Upper lobe of left lung (tissue), 6 donors: Measurements from ENCODE around the gene FRMPD2. TPM values are rescaled to one million over a fixed set of nuclear protein-coding genes. Genes with fewer than 3 reads are reported as not detected.

Experiments
- ATAC-seq, 2 donors: fragments of 200-7000 bp; cut with Tn5 transposase; one replicate each; pipeline ENCODE4 v1.9.1; 2022; ENCODE audit warnings: mild to moderate bottlenecking in 2 of 2, moderate library complexity in 2 of 2; ENCODE audit not compliant: low FRiP score in 2 of 2
- DNase-seq, 2 donors: peaks; one replicate each; pipeline ENCODE4 v3.0.0-alpha.2; 2019 to 2020
- H3K27ac ChIP-seq, 4 donors: fragments of 200-600 bp; sonication (generic); one replicate each; pipeline ENCODE4 v1.5.1; 2016 to 2019
- H3K27me3 ChIP-seq, 4 donors: fragments of 200-600 bp; sonication (generic); one replicate each; pipeline ENCODE4 v1.5.1; 2017 to 2019
- H3K36me3 ChIP-seq, 4 donors: fragments of 200-600 bp; sonication (generic); one replicate each; pipeline ENCODE4 v1.5.1; 2016 to 2019
- H3K4me1 ChIP-seq, 4 donors: fragments of 200-600 bp; sonication (generic); one replicate each; pipeline ENCODE4 v1.5.1; 2018 to 2019
- H3K4me3 ChIP-seq, 4 donors: fragments of 200-600 bp; sonication (generic); one replicate each; pipeline ENCODE4 v1.5.1; 2017 to 2019; ENCODE audit warnings: mild to moderate bottlenecking in 2 of 4, moderate library complexity in 1 of 4
- H3K9me3 ChIP-seq, 4 donors: fragments of 200-600 bp; sonication (generic); one replicate each; pipeline ENCODE4 v1.5.1; 2018 to 2019
- CTCF ChIP-seq, 6 experiments: fragments of 450-650 bp in 4 of 6; fragments of 200-600 bp in 2 of 6; sonication (generic) in 2 of 6; IDR thresholded peaks; one replicate each; pipeline ENCODE4 v1.5.1; 2016 to 2019; ENCODE audit warnings: antibody characterized with exemption in 6 of 6
- EP300 ChIP-seq, 4 donors: sonication (generic); formaldehyde crosslinking; IDR thresholded peaks; one replicate each; pipeline ENCODE4 v1.5.1; 2017; ENCODE audit warnings: antibody characterized with exemption in 4 of 4, control low read depth in 2 of 4
- POLR2A ChIP-seq, 4 donors: fragments of 450-650 bp; IDR thresholded peaks; one replicate each; pipeline ENCODE4 v1.5.1; 2016 to 2017; ENCODE audit warnings: antibody characterized with exemption in 4 of 4, mild to moderate bottlenecking in 2 of 4
- POLR2AphosphoS5 ChIP-seq, 2 donors: sonication (generic); formaldehyde crosslinking; IDR thresholded peaks; one replicate each; pipeline ENCODE4 v1.5.1; 2017; ENCODE audit warnings: antibody characterized with exemption in 2 of 2
- WGBS, 2 donors: methylation state at CpG; one replicate each; pipeline ENCODE4 v1.1.5; 2017 to 2018; 5-methylcytosine and 5-hydroxymethylcytosine counted together
- total RNA-seq, 6 donors: library from RNA; depleted of rRNA in 4 of 6; stranded (reverse); fragments of >200 nt in 4 of 6; gene quantifications; one replicate each; pipeline versions ENCODE4 v1.1.0 to v1.2.1, GENCODE V29; 2016 to 2021
- donor health status: DM: no; HTN: no; CAD: no; lungs with moderate emphysema.
- donor health status: DM: no; HTN: yes; CAD: no; lungs with severe emphysema.

Gene FRMPD2
- total RNA-seq, 6 donors from 2014 or later: 0.23 to 38.6 (median 5.6) TPM

- Histone ChIP-seq H3K27me3 (no peaks in the 10 kb centered on the region), H3K4me3 (no peak overlapping the region), H3K9me3 (no peaks in the 10 kb centered on the region), H3K27ac (no peak overlapping the region), H3K36me3 (no peaks in the 10 kb centered on the region), H3K4me1 (no peaks in the 10 kb centered on the region)
- DNase-seq (no peak), ATAC-seq (no peak)
- WGBS, 2 donors: 85 to 89% methylated on average over 6 of the region's 6 CpGs
- TF ChIP-seq CTCF (IDR thresholded peaks at IDR 0.05): no peak
- TF ChIP-seq POLR2A (IDR thresholded peaks at IDR 0.05): no peak
- TF ChIP-seq POLR2AphosphoS5 (IDR thresholded peaks at IDR 0.05): no peak
- TF ChIP-seq EP300 (IDR thresholded peaks at IDR 0.05): no peak
These were observed 38.3 kb downstream of the FRMPD2 start for GRCh38 chr10:48236199-48236621.

- no peak overlapping the region for H3K27ac ChIP-seq
- no peaks in the 10 kb centered on the region for H3K4me1 ChIP-seq
- ATAC-seq (no peak), DNase-seq (no peak)
- no peaks in the 10 kb centered on the region for H3K36me3 ChIP-seq
- 81 to 86% methylated on average over 2 to 4 of the region's 4 CpGs for WGBS, 2 donors
- no peak overlapping the region for H3K4me3 ChIP-seq
- no peaks in the 10 kb centered on the region for H3K27me3 ChIP-seq
- no peaks in the 10 kb centered on the region for H3K9me3 ChIP-seq
- TF ChIP-seq POLR2A (IDR thresholded peaks at IDR 0.05): no peak
- TF ChIP-seq CTCF (IDR thresholded peaks at IDR 0.05): no peak
- no peak for TF ChIP-seq EP300 (IDR thresholded peaks at IDR 0.05)
- TF ChIP-seq POLR2AphosphoS5 (IDR thresholded peaks at IDR 0.05): no peak
These were observed 39.0 kb downstream of the FRMPD2 start for GRCh38 chr10:48235501-48235900.

- Histone ChIP-seq H3K27ac (no peak overlapping the region), H3K27me3 (no peaks in the 10 kb centered on the region), H3K4me3 (no peak overlapping the region), H3K36me3 (no peaks in the 10 kb centered on the region), H3K4me1 (no peaks in the 10 kb centered on the region), H3K9me3 (no peaks in the 10 kb centered on the region)
- 77 to 94% methylated on average over 4 of the region's 4 CpGs for WGBS, 2 donors
- no peak for DNase-seq
- no peak for ATAC-seq
- TF ChIP-seq EP300 (IDR thresholded peaks at IDR 0.05) (no peak), POLR2A (IDR thresholded peaks at IDR 0.05) (no peak), POLR2AphosphoS5 (IDR thresholded peaks at IDR 0.05) (no peak), CTCF (IDR thresholded peaks at IDR 0.05) (no peak)
These were observed 39.7 kb downstream of the FRMPD2 start for GRCh38 chr10:48234787-48235186.

- Histone ChIP-seq H3K36me3 (no peaks in the 10 kb centered on the region), H3K9me3 (no peaks in the 10 kb centered on the region), H3K4me3 (no peak overlapping the region), H3K27ac (no peak overlapping the region), H3K4me1 (no peaks in the 10 kb centered on the region), H3K27me3 (no peaks in the 10 kb centered on the region)
- DNase-seq: peak in 1 of 2 donors; percentile 6
- no peak for ATAC-seq
- 47 to 58% methylated on average over 1 of the region's 1 CpG for WGBS, 2 donors
- TF ChIP-seq CTCF (IDR thresholded peaks at IDR 0.05) (no peak), POLR2A (IDR thresholded peaks at IDR 0.05) (no peak), EP300 (IDR thresholded peaks at IDR 0.05) (no peak), POLR2AphosphoS5 (IDR thresholded peaks at IDR 0.05) (no peak)
These were observed 40.2 kb downstream of the FRMPD2 start for GRCh38 chr10:48234295-48234694.

GRCh38 chr10:48233559-48234005, 40.9 kb downstream of the FRMPD2 start:
- no peak for DNase-seq
- Histone ChIP-seq H3K4me1 (no peaks in the 10 kb centered on the region), H3K27ac (no peak overlapping the region), H3K9me3 (no peaks in the 10 kb centered on the region), H3K36me3 (no peaks in the 10 kb centered on the region), H3K4me3 (no peak overlapping the region), H3K27me3 (no peaks in the 10 kb centered on the region)
- ATAC-seq: no peak
- TF ChIP-seq EP300 (IDR thresholded peaks at IDR 0.05) (no peak), POLR2A (IDR thresholded peaks at IDR 0.05) (no peak), CTCF (IDR thresholded peaks at IDR 0.05) (no peak), POLR2AphosphoS5 (IDR thresholded peaks at IDR 0.05) (no peak)
- 76 to 100% methylated on average over 1 to 2 of the region's 2 CpGs for WGBS, 2 donors
